ENCODE measurements around the gene PHLDB3.
"Not testable (repeated sequence)": the region's sequence is repeated elsewhere in the genome, so short reads cannot be mapped to it uniquely, and the experiment has no call there.

PHLDB3 gene

GRCh38 chr19:43439032-43439708 lies 65.4 kb downstream of the PHLDB3 start:
- DNase-seq: peak; percentile 32

- no peak for DNase-seq
Measured at GRCh38 chr19:43438291-43439031, 66.1 kb downstream of the PHLDB3 start.

- no peak for DNase-seq
Measured at GRCh38 chr19:43437712-43438111, 66.8 kb downstream of the PHLDB3 start.

- DNase-seq: not testable (repeated sequence)
Measured at GRCh38 chr19:43437284-43437683, 67.3 kb downstream of the PHLDB3 start.

- no peak for DNase-seq
Measured at GRCh38 chr19:43435775-43436174, 68.8 kb downstream of the PHLDB3 start.

GRCh38 chr19:43433689-43434088 lies 70.9 kb downstream of the PHLDB3 start:
- no peak for DNase-seq

GRCh38 chr19:43433358-43433673 lies 71.2 kb downstream of the PHLDB3 start:
- DNase-seq: no peak

- no peak for DNase-seq
Measured at GRCh38 chr19:43430976-43431375, 73.6 kb downstream of the PHLDB3 start.

GRCh38 chr19:43430142-43430710 lies 74.3 kb downstream of the PHLDB3 start:
- DNase-seq: no peak

GRCh38 chr19:43429395-43429794 lies 75.2 kb downstream of the PHLDB3 start:
- no peak for DNase-seq

GRCh38 chr19:43425567-43426392 lies 78.8 kb downstream of the PHLDB3 start:
- no peak for DNase-seq
